IPS-18a (cell line): ENCODE results near the gene TMEM212.
"Not testable (repeated sequence)": the region's sequence is repeated elsewhere in the genome, so short reads cannot be mapped to it uniquely, and the experiment has no call there.

ENCODE experiments used
- H3K27ac ChIP-seq: one replicate; pipeline ENCODE4 v1.5.1; 2013; ENCODE audit warnings: low read length
- H3K27me3 ChIP-seq: one replicate; pipeline ENCODE4 v1.6.1; 2013; ENCODE audit warnings: mild to moderate bottlenecking, low read length; ENCODE audit not compliant: control insufficient read depth, insufficient read depth
- H3K36me3 ChIP-seq: one replicate; pipeline ENCODE4 v1.6.1; 2013; ENCODE audit warnings: low read depth, low read length; ENCODE audit not compliant: control insufficient read depth
- H3K4me1 ChIP-seq: one replicate; pipeline ENCODE4 v1.6.1; 2013; ENCODE audit warnings: low read depth, low read length; ENCODE audit not compliant: control insufficient read depth
- H3K4me3 ChIP-seq: one replicate; pipeline ENCODE4 v1.5.1; 2013; ENCODE audit warnings: low read length
- H3K9ac ChIP-seq: one replicate; pipeline ENCODE4 v1.6.1; 2013; ENCODE audit warnings: mild to moderate bottlenecking, low read length, moderate library complexity
- H3K9me3 ChIP-seq: one replicate; pipeline ENCODE4 v1.6.1; 2013; ENCODE audit warnings: low read depth, low read length; ENCODE audit not compliant: control insufficient read depth

Gene TMEM212

GRCh38 chr3:171901615-171902312, 58.6 kb downstream of the TMEM212 start:
- H3K27me3 ChIP-seq: no peaks in the 10 kb centered on the region
- no peak overlapping the region for H3K9ac ChIP-seq
- H3K36me3 ChIP-seq: no peaks in the 10 kb centered on the region
- H3K27ac ChIP-seq: no peak overlapping the region
- H3K9me3 ChIP-seq: peaks cover 3% of the 10 kb centered on the region
- no peak overlapping the region for H3K4me3 ChIP-seq
- no peaks in the 10 kb centered on the region for H3K4me1 ChIP-seq

- Histone ChIP-seq H3K9me3 (peaks cover 3% of the 10 kb centered on the region), H3K4me1 (no peaks in the 10 kb centered on the region), H3K27me3 (no peaks in the 10 kb centered on the region), H3K9ac (no peak overlapping the region), H3K36me3 (no peaks in the 10 kb centered on the region), H3K4me3 (no peak overlapping the region), H3K27ac (no peak overlapping the region)
Measured at GRCh38 chr3:171904829-171905228, 61.7 kb downstream of the TMEM212 start.

GRCh38 chr3:171906503-171906902, 63.4 kb downstream of the TMEM212 start:
- H3K27me3 ChIP-seq, H3K4me1 ChIP-seq, H3K4me3 ChIP-seq, H3K9me3 ChIP-seq, H3K9ac ChIP-seq, H3K27ac ChIP-seq, H3K36me3 ChIP-seq: not testable (repeated sequence)

GRCh38 chr3:171906951-171907676, 64.0 kb downstream of the TMEM212 start:
- Histone ChIP-seq H3K36me3 (no peaks in the 10 kb centered on the region), H3K4me1 (no peaks in the 10 kb centered on the region), H3K9me3 (peaks cover 3% of the 10 kb centered on the region), H3K4me3 (no peak overlapping the region), H3K9ac (no peak overlapping the region), H3K27ac (no peak overlapping the region), H3K27me3 (no peaks in the 10 kb centered on the region)

GRCh38 chr3:171907761-171908160, 64.6 kb downstream of the TMEM212 start:
- no peaks in the 10 kb centered on the region for H3K27me3 ChIP-seq
- H3K27ac ChIP-seq: no peak overlapping the region
- H3K9me3 ChIP-seq: peaks cover 3% of the 10 kb centered on the region
- no peak overlapping the region for H3K9ac ChIP-seq
- no peaks in the 10 kb centered on the region for H3K4me1 ChIP-seq
- no peaks in the 10 kb centered on the region for H3K36me3 ChIP-seq
- H3K4me3 ChIP-seq: no peak overlapping the region

GRCh38 chr3:171908731-171909130, 65.6 kb downstream of the TMEM212 start:
- no peak overlapping the region for H3K27ac ChIP-seq
- H3K9ac ChIP-seq: no peak overlapping the region
- no peak overlapping the region for H3K4me3 ChIP-seq
- H3K9me3 ChIP-seq: peaks cover 3% of the 10 kb centered on the region
- H3K36me3 ChIP-seq: no peaks in the 10 kb centered on the region
- no peaks in the 10 kb centered on the region for H3K4me1 ChIP-seq
- no peaks in the 10 kb centered on the region for H3K27me3 ChIP-seq
